ENCODE data around the gene EMP2.
"Not testable (repeated sequence)": the region's sequence is repeated elsewhere in the genome, so short reads cannot be mapped to it uniquely, and the experiment has no call there.

The EMP2 gene

GRCh38 chr16:10577305-10578202 lies 2.8 kb downstream of the EMP2 start:
- no peak for DNase-seq

GRCh38 chr16:10576390-10577304 lies 3.8 kb downstream of the EMP2 start:
- DNase-seq: no peak

GRCh38 chr16:10575506-10576130 lies 4.8 kb downstream of the EMP2 start:
- DNase-seq: no peak

GRCh38 chr16:10572611-10573010 lies 7.8 kb downstream of the EMP2 start:
- no peak for DNase-seq

GRCh38 chr16:10571354-10571753 lies 9.0 kb downstream of the EMP2 start:
- no peak for DNase-seq

- DNase-seq: no peak
Observed at GRCh38 chr16:10569621-10570020, 10.8 kb downstream of the EMP2 start.

GRCh38 chr16:10566613-10567012 lies 13.8 kb downstream of the EMP2 start:
- no peak for DNase-seq

- DNase-seq: no peak
Observed at GRCh38 chr16:10565167-10565566, 15.2 kb downstream of the EMP2 start.

- no peak for DNase-seq
Observed at GRCh38 chr16:10564591-10564990, 15.8 kb downstream of the EMP2 start.

GRCh38 chr16:10562361-10562899 lies 18.0 kb downstream of the EMP2 start:
- DNase-seq: no peak

GRCh38 chr16:10561425-10561824 lies 19.0 kb downstream of the EMP2 start:
- DNase-seq: no peak

- DNase-seq: no peak
Observed at GRCh38 chr16:10561001-10561400, 19.4 kb downstream of the EMP2 start.

GRCh38 chr16:10559792-10560191 lies 20.6 kb downstream of the EMP2 start:
- not testable (repeated sequence) for DNase-seq

GRCh38 chr16:10558746-10559641 lies 21.4 kb downstream of the EMP2 start:
- DNase-seq: no peak

GRCh38 chr16:10558305-10558704 lies 22.1 kb downstream of the EMP2 start:
- no peak for DNase-seq

- DNase-seq: no peak
Observed at GRCh38 chr16:10557750-10558149, 22.6 kb downstream of the EMP2 start.

GRCh38 chr16:10556236-10556635 lies 24.2 kb downstream of the EMP2 start:
- no peak for DNase-seq

GRCh38 chr16:10554569-10554968 lies 25.8 kb downstream of the EMP2 start:
- no peak for DNase-seq

GRCh38 chr16:10552998-10553491 lies 27.4 kb downstream of the EMP2 start:
- no peak for DNase-seq

GRCh38 chr16:10552281-10552680 lies 28.1 kb downstream of the EMP2 start:
- no peak for DNase-seq

GRCh38 chr16:10551881-10552280 lies 28.5 kb downstream of the EMP2 start:
- no peak for DNase-seq

- DNase-seq: no peak
Observed at GRCh38 chr16:10548404-10548803, 32.0 kb downstream of the EMP2 start.

Data from kidney glomerular epithelial cell (primary cell).